ENCODE data around the gene HELZ. TPM values are rescaled to one million over a fixed set of nuclear protein-coding genes. Genes with fewer than 3 reads are reported as not detected.

The HELZ gene
- total RNA-seq, 1 experiment from 2014 or later, result 49.8 TPM

- Histone ChIP-seq H3K9ac (ENCODE audit: extremely low read depth, insufficient read length, low read length) (no peak overlapping the region), H2BK120ac (ENCODE audit: low read depth, low read length, poor library complexity, severe bottlenecking) (no peak overlapping the region), H3K79me2 (ENCODE audit: insufficient read depth, low read length) (no peaks in the 10 kb centered on the region), H3K79me1 (ENCODE audit: insufficient read depth, low read depth, low read length, poor library complexity, severe bottlenecking) (no peaks in the 10 kb centered on the region), H2BK12ac (ENCODE audit: insufficient read length, low read depth, low read length) (no peak overlapping the region), H2BK15ac (ENCODE audit: low read depth, low read length) (no peak overlapping the region), H4K91ac (ENCODE audit: insufficient read length, low read depth, low read length) (no peak overlapping the region), H3K18ac (ENCODE audit: insufficient read length, low read depth, low read length) (no peak overlapping the region), H4K5ac (ENCODE audit: insufficient read length, low read depth, low read length) (no peak overlapping the region), H2BK20ac (ENCODE audit: low read depth, low read length, poor library complexity, severe bottlenecking) (no peak overlapping the region), H3K56ac (ENCODE audit: insufficient read length, low read depth, low read length) (no peak overlapping the region), H3K27me3 (ENCODE audit: insufficient read depth, low read length) (no peaks in the 10 kb centered on the region), H4K20me1 (ENCODE audit: control insufficient read depth, insufficient read depth, insufficient read length) (no peaks in the 10 kb centered on the region), H3K4me2 (ENCODE audit: insufficient read depth, insufficient read length, low read length) (no peak overlapping the region), H3K4me1 (ENCODE audit: insufficient read depth, low read length) (no peaks in the 10 kb centered on the region), H2AK5ac (ENCODE audit: insufficient read length, low read length) (no peak overlapping the region), H3T11ph (ENCODE audit: low read length) (no peak overlapping the region), H2AFZ (ENCODE audit: low read length) (no peak overlapping the region), H3K23ac (ENCODE audit: insufficient read length, low read depth, low read length) (no peak overlapping the region), H3K9me3 (ENCODE audit: control insufficient read depth, low read depth, low read length) (no peaks in the 10 kb centered on the region), H2BK5ac (ENCODE audit: insufficient read length, low read length) (no peak overlapping the region), H3K14ac (ENCODE audit: insufficient read depth, low read length) (no peak overlapping the region), H3K23me2 (ENCODE audit: insufficient read length, low read depth, low read length, poor library complexity, severe bottlenecking) (no peaks in the 10 kb centered on the region), H4K8ac (replicated peaks; ENCODE audit: insufficient read length, low read depth, low read length) (no peak overlapping the region), H3K4ac (ENCODE audit: low read depth, low read length) (no peak overlapping the region), H3K27ac (ENCODE audit: insufficient read length, low read depth, low read length) (no peak overlapping the region)
- WGBS (ENCODE audit: extremely low coverage, insufficient read length, low lambda C conversion rate), result no CpG with 5 or more reads among the region's 2 CpGs
- Mint-ChIP-seq H3K4me3 (no peak overlapping the region), H3K36me3 (ENCODE audit: insufficient read depth in 1 of 3, low read depth in 3 of 3) (peaks cover 0 to 28% (median 16%) of the 10 kb centered on the region in 3 experiments; a peak in 4 of 7 replicates), H3K4me1 (no peaks in the 10 kb centered on the region), H3K9me3 (no peaks in the 10 kb centered on the region), H3K27ac (no peak overlapping the region), H3K27me3 (ENCODE audit: low read depth) (no peaks in the 10 kb centered on the region)
- TF ChIP-seq CTCF (conservative IDR thresholded peaks at IDR 0.05), result no peak
- no peak for DNase-seq
Observed at GRCh38 chr17:67164302-67164701, 80.7 kb downstream of the HELZ start.

Data from H9 (cell line).